ENCODE results near the gene ITIH3.

ITIH3 gene

GRCh38 chr3:52779011-52779836 lies 15.4 kb upstream of the ITIH3 start:
- DNase-seq: peak; percentile 35

DNA sequence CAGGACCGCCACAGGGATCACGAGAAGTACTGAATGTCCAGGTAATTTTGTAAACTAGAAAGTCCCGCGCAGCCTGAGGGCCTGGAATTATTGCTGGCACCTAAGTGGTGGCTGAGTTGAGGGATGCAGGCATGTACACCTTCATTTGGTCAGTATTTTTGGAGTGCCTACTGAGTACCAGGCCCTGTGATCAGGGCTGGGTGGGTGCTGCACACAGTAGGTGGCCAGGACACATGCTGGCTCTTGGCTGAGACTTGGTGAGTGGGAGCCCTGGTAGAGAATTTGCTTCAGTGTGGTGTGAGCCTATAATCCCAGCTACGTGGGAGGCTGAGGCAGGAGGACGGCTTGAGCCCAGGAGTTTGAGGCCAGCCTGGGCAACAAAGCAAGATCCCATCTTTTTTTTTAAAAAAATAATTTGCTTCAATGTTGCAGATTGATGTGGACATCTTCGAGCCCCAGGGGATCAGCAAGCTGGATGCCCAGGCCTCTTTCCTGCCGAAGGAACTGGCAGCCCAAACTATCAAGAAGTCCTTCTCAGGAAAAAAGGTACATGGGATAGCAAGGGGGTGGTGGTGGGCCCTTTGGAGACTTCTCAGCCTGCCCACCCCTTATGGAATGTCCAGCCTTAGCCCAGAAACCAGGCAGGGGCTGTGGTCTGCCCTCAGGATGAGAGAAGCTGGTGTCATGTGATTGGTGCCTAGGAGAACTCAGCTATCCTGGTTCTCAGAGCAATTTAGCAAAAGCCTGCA lies 14.6 kb upstream of the ITIH3 start:
- peak; percentile 15 for DNase-seq

GRCh38 chr3:52781741-52782140 lies 12.9 kb upstream of the ITIH3 start:
- peak; percentile 24 for DNase-seq

DNA sequence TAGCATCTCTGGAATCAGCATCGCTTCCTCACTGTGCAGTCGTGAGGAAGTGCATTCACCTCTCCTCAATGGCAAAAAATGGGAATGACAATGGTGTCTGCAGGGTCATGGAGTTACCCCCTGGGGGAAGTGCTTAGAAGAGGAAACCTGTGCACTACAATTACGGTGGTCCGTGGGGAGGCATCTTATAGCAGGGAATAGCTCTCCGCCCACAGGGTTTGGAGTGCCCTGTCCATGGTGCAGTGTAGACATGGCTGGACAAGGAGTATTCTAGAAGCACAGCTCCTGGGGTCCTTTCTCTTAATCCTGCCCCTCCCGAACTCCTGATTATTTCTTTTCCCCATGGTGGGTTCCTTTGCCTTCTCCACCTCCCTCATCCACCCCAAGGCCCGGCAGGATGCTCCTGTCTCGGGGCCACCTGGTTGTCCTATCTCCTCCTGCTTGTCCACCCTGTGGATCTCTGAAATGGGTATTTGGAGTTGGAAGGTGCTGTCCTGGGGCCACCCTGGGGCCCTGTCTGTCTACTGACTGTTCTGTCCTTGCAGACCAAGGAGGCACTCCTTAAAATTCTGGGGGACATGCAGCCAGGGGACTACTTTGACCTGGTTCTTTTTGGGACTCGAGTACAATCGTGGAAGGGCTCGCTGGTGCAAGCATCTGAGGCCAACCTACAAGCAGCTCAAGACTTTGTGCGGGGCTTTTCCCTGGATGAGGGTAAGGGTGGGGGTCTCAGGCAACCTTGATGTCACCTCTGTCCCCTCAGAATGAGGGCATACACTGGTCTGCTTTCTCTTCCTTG lies 12.0 kb upstream of the ITIH3 start:
- peak; percentile 18 for DNase-seq

- DNase-seq: peak; percentile 7
Observed at GRCh38 chr3:52783211-52783555, 11.4 kb upstream of the ITIH3 start.

DNA sequence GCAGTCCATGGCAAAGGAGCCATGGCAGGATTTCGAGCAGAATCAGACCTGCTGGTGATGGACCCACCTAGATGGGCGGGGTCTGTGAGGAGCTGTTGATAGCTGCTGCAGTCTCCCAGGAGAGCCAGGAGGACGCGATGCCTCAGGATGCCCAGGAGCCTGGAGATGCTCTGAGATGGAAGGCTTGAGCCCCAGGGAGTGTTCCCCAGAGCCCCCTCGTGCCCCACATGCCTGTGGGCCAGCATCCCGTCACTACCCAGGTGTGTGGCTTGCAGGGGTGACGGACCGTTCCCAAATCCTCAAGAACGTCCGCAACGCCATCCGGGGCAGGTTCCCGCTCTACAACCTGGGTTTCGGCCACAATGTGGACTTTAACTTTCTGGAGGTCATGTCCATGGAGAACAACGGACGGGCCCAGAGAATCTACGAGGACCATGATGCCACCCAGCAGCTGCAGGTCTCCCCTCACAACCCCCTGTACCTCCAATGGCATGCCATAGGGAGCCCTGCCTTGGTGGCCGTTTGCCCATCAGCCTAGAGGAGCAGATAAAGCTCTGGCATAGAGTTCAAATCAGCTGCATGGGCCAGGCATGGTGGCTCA lies 10.5 kb upstream of the ITIH3 start:
- no peak for DNase-seq

DNA sequence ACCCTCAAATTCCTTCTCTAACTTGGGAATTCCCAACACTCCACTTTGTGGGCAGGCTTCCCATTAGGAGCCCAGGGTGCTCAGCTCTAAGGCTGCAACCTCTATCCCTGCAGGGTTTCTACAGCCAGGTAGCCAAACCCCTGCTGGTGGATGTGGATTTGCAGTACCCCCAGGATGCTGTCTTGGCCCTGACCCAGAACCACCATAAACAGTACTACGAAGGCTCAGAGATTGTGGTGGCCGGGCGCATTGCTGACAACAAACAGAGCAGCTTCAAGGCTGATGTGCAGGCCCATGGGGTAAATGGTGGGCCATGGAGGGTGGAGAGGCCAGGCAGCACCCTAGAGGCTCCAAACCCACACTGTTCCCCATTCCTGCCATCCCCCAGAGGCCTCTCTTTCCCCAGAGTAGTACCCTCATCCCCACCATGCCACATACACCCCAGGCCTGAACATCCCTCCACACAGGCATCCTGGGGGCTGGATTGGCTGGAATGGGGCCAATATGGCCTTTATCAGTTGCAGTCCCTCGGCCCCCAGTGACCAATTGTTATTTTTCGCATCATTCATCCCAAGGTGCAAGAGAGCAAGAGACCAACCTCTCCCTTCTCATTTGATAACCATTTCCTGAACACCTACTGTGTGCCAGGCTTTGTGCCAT lies 9.5 kb upstream of the ITIH3 start:
- no peak for DNase-seq

GRCh38 chr3:52786330-52787215 lies 8.0 kb upstream of the ITIH3 start:
- no peak for DNase-seq

DNA sequence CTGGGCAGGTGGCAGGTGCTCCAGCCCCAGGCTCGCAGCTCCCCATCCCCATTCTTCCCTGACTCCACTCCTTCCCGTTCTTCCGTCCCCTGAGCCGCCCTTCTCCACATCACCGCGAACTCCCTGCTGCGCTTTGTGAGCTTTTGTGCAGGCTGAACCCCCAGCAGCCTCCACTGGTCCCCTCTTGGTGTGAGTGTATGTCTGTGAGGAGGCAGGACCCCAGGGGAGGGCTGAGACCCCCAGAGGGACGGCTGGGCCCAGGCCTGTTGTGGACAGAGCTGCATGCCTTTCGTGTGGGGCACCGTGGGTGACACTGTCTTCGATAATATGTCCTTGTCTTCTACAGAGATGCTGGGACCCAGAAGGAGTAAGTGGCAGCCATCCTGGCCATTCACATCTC lies 7.3 kb upstream of the ITIH3 start:
- no peak for DNase-seq

DNA sequence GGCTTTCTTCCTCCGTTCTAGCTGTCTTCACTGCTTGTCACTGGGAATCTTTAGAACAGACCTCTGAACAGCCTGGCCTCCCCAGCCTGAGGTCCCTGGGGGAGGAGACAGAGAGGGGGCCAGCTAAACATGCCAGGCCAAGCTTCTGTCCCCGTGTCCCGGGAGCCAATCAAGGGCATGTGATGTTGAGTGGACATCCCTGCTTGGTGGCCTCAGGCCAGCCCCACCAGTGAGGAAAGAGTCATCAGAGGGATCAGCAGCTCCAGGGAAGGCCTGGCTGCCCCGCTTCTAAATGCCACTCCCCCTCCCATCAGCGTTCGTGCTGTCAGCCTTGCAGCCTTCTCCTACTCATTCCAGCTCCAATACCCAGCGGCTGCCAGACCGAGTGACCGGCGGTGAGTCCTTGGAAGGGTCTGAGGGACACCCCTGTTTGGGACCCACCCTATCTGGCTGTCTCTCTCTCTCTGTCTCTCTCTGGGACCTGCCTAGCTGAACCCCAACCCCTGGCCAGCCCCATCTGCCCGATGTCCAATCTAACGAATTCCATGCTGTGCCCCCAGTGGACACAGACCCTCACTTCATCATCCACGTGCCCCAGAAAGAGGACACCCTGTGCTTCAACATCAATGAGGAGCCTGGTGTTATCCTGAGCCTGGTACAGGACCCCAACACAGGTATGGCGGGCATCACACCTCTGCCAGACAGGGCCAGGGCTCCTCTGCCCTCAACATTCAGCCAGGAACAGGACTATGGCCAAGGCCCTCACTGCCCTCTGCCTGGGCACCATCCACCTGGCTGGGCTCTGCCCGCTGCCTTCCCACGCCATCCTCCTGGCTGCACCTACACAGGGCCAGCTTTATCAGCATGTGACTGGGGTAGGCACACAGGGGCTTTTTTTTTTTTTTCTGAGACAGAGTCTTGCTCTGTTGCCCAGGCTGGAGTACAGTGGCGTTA lies 6.6 kb upstream of the ITIH3 start:
- DNase-seq: no peak

DNA sequence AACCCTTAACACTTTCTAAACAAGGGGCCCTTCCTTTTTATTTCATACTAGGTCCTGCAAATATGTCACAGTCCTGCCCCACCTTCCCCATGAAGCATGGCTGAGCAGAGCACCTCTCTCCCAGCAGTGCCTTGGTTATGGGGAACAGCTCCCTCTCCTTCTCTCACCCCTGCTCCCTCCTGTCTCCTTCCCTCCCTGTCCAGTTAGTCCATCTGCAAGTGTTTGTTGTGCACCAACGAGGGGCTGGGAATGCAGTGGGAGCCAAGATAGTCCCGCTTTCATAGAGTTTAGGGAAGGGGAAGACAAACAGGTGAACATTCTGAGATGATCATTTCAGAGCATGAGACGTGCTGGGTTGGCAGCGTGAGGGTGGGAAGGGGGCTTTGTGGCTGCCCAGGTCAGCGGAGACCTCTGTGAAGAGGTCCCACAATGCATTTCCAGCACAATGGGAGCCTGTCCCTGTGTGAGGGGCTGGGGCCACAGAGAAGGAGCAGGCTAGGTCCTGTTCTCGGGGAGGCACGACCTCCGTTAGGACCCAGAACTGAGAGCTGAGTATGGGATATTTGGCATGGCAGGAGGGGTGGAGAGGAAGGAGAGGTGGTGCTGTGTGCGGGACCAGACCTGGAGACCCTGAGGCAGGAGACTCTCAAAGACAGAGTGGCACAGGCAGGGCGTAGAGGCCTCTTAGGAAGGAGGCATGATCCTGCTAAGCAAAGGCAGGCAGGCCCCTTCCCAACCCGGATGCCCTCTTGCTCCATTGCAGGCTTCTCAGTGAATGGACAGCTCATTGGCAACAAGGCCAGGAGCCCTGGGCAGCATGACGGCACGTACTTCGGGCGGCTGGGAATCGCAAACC lies 5.5 kb upstream of the ITIH3 start:
- no peak for DNase-seq

DNA sequence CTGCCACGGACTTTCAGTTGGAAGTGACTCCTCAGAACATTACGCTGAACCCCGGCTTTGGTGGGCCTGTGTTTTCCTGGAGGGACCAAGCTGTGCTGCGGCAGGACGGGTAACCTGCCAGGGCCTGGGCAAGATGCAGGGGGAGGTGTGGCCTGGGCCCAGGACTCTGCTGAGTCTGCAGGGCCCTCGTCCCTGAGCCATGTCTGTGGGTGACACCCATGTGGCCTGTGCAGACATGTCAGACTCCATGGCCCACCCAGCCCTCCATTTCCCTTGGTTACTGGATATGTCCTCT lies 4.9 kb upstream of the ITIH3 start:
- no peak for DNase-seq

GRCh38 chr3:52790337-52790736 lies 4.3 kb upstream of the ITIH3 start:
- no peak for DNase-seq

GRCh38 chr3:52790741-52791140 lies 3.9 kb upstream of the ITIH3 start:
- no peak for DNase-seq

DNA sequence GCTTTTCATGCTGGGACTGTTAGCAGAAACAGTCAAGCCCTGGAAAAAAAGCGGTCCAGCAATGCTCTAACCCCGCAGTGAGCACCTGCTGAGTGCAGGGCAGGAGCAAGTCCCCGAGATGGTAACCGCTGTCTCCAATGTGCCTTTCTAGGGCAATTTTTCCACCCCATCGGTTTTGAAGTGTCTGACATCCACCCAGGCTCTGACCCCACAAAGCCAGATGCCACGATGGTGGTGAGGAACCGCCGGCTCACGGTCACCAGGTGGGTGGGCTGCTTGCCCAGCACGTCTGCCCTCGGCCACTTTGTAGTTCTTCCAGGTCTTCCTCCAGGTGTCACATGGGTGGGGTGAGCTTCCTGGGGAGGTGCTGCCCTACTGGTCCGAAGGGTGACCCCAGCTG lies 3.2 kb upstream of the ITIH3 start:
- no peak for DNase-seq

GRCh38 chr3:52791928-52792327 lies 2.7 kb upstream of the ITIH3 start:
- no peak for DNase-seq

- no peak for DNase-seq
Observed at GRCh38 chr3:52792413-52792812, 2.2 kb upstream of the ITIH3 start.

DNA sequence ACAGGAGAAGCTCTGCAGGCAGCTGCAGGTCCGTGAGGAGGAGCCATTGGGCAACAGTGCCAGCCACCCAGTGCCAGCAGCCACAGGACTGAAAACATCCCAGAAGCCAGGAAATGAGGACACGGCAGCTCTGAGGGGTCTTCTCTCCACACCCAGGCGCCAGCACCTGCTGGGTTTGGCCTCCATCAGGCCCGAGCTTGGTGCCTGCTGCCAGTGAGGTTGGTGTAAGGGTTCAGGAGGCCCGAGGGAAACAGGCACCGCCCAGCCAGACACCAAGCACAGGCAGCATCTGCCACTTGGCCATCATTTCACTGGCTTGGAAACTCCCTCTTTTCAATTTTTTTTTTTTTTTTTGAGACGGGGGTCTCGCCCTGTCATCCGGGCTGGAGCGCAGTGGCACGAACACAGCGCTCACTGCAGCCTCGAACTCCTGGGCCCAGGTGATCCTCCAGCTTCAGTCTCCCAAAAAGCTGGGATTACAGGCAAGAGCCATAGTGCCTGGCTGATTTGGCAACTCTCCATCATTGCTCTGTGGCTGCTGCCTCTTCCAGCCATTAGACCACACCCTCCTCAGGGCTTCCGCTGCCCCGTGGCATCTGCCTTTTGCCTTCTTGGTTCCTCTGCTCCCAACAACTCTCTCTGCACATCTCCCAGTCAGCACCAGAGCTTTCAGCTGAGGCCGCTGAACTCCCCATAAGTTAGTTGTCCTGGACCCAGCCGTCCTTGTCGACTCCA lies 1.5 kb upstream of the ITIH3 start:
- no peak for DNase-seq
